SK-N-SH (cell line): Measurements from ENCODE around the gene NKX3-2.

Experiments used
- CTCF ChIP-seq: fragments of 200-600 bp; sonication (generic); IDR thresholded peaks from 2 replicates; pipeline ENCODE4 v1.6.1; 2017; ENCODE audit warnings: antibody characterized with exemption, mild to moderate bottlenecking, moderate library complexity
- MXI1 ChIP-seq: IDR thresholded peaks from 2 replicates; pipeline ENCODE4 v1.6.1; 2012; ENCODE audit warnings: mild to moderate bottlenecking, low read depth, low read length, improper control_type of control experiment
- NFIC ChIP-seq: IDR thresholded peaks from 2 replicates; pipeline ENCODE4 v1.4.0; 2012; ENCODE audit warnings: borderline replicate concordance
- POLR2AphosphoS5 ChIP-seq: IDR thresholded peaks from 2 replicates; pipeline ENCODE4 v1.6.1; 2012; ENCODE audit warnings: low read depth, low read length
- YY1 ChIP-seq: IDR thresholded peaks from 2 replicates; pipeline ENCODE4 v1.4.0; 2012; ENCODE audit warnings: low read depth, mild to moderate bottlenecking
- TF ChIP-seq, protein P1 (sequence below): IDR thresholded peaks from 2 replicates; pipeline ENCODE4 v1.6.1; 2012; ENCODE audit warnings: mild to moderate bottlenecking, low read depth, low read length, moderate library complexity

GRCh38 chr4:13547485-13548041 is 3.3 kb upstream of the NKX3-2 start:
- TF ChIP-seq NFIC = no peak
- TF ChIP-seq, protein P1, sequence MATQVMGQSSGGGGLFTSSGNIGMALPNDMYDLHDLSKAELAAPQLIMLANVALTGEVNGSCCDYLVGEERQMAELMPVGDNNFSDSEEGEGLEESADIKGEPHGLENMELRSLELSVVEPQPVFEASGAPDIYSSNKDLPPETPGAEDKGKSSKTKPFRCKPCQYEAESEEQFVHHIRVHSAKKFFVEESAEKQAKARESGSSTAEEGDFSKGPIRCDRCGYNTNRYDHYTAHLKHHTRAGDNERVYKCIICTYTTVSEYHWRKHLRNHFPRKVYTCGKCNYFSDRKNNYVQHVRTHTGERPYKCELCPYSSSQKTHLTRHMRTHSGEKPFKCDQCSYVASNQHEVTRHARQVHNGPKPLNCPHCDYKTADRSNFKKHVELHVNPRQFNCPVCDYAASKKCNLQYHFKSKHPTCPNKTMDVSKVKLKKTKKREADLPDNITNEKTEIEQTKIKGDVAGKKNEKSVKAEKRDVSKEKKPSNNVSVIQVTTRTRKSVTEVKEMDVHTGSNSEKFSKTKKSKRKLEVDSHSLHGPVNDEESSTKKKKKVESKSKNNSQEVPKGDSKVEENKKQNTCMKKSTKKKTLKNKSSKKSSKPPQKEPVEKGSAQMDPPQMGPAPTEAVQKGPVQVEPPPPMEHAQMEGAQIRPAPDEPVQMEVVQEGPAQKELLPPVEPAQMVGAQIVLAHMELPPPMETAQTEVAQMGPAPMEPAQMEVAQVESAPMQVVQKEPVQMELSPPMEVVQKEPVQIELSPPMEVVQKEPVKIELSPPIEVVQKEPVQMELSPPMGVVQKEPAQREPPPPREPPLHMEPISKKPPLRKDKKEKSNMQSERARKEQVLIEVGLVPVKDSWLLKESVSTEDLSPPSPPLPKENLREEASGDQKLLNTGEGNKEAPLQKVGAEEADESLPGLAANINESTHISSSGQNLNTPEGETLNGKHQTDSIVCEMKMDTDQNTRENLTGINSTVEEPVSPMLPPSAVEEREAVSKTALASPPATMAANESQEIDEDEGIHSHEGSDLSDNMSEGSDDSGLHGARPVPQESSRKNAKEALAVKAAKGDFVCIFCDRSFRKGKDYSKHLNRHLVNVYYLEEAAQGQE = no peak
- no peak for TF ChIP-seq CTCF
- no peak for TF ChIP-seq YY1
- no peak for TF ChIP-seq POLR2AphosphoS5
- no peak for TF ChIP-seq MXI1
